HepG2 (cell line): ENCODE data around the gene MYBL2. TPM values are rescaled to one million over a fixed set of nuclear protein-coding genes. Genes with fewer than 3 reads are reported as not detected.

Experiments used
- ATAC-seq: fragments of 200-7000 bp; cut with Tn5 transposase; 3 replicates; pipeline ENCODE4 v1.9.1; 2020; ENCODE audit warnings: mild to moderate bottlenecking, moderate library complexity
- BruUV-seq: library from RNA; stranded (reverse); fragments of 400-500 nt; replicated peaks from 2 replicates; lab custom pipeline; 2021; lab: Mats Ljungman, UMichigan
- CTCF ChIA-PET: fragments of 300-600 bp; formaldehyde crosslinking; extraction: SDS; loops from one replicate; lab custom pipeline; 2021; ENCODE audit warnings: low total read pairs, inconsistent platforms, low intra/inter-chr PET ratio; lab: Yijun Ruan, JAX
- POLR2A ChIA-PET: fragments of 350-600 bp; sonication (Branson Sonifier 250); formaldehyde crosslinking; loops from one replicate; lab custom pipeline; 2020; ENCODE audit warnings: antibody characterized with exemption, inconsistent platforms; lab: Yijun Ruan, JAX
- DNase-seq: peaks from one replicate; pipeline ENCODE4 v3.0.0-alpha.2; 2015; ENCODE audit warnings: low spot score
- FAIRE-seq: peaks from 3 replicates; lab custom pipeline; 2011; peaks lifted over from hg19 to GRCh38; lab: Jason Lieb, UNC
- H2AFZ ChIP-seq: one replicate; pipeline ENCODE4 v1.6.1; 2011; ENCODE audit warnings: low read length, inconsistent platforms
- H3K27ac ChIP-seq: fragments of 300-600 bp; 3 replicates; pipeline ENCODE4 v1.8.0; 2011; ENCODE audit warnings: mixed run types, mild to moderate bottlenecking, mixed read lengths, low read length, inconsistent platforms; ENCODE audit not compliant: insufficient read depth; ENCODE audit errors: extremely low read length
- H3K27me3 ChIP-seq, 2 experiments: fragments of 200-600 bp in 1 of 2; 2 replicates in 1 of 2; 3 replicates in 1 of 2; pipeline versions ENCODE4 v1.6.0 to v1.8.0; 2011; ENCODE audit warnings: low read length in 2 of 2, mild to moderate bottlenecking in 2 of 2, moderate library complexity in 2 of 2, inconsistent platforms in 1 of 2; ENCODE audit not compliant: insufficient read depth in 2 of 2, control insufficient read depth in 1 of 2
- H3K36me3 ChIP-seq, 2 experiments: fragments of 200-600 bp in 1 of 2; replicated peaks in 1 of 2; 2 replicates in 1 of 2; 3 replicates in 1 of 2; pipeline versions ENCODE4 v1.5.1 to v1.8.0; 2011; ENCODE audit warnings: low read length in 2 of 2, inconsistent platforms in 1 of 2; ENCODE audit not compliant: insufficient read depth in 2 of 2, control insufficient read depth in 1 of 2
- H3K4me1 ChIP-seq: 2 replicates; pipeline ENCODE4 v1.5.1; 2012; ENCODE audit warnings: low read length, inconsistent platforms; ENCODE audit not compliant: insufficient read depth
- H3K4me2 ChIP-seq: 2 replicates; pipeline ENCODE4 v1.6.0; 2011; ENCODE audit warnings: low read depth, low read length, inconsistent platforms
- H3K4me3 ChIP-seq, 3 experiments: fragments of 200-600 bp in 1 of 3; sonication (generic), shearing (Covaris generic) in 1 of 3; replicated peaks in 1 of 3; 2 replicates each; pipeline ENCODE4 v1.5.1; 2011 to 2016; ENCODE audit warnings: low read length in 3 of 3, inconsistent platforms in 2 of 3, low read depth in 2 of 3, mild to moderate bottlenecking in 2 of 3, control low read depth in 1 of 3, mixed read lengths in 1 of 3; ENCODE audit not compliant: insufficient read depth in 1 of 3
- H3K79me2 ChIP-seq: one replicate; pipeline ENCODE4 v1.6.1; 2011; ENCODE audit warnings: low read length, inconsistent platforms; ENCODE audit not compliant: insufficient read depth
- H3K9ac ChIP-seq: 2 replicates; pipeline ENCODE4 v1.6.0; 2011; ENCODE audit warnings: mild to moderate bottlenecking, low read depth, low read length, inconsistent platforms; ENCODE audit not compliant: insufficient read depth
- H3K9me3 ChIP-seq: 2 replicates; pipeline ENCODE4 v1.5.1; 2012; ENCODE audit warnings: mild to moderate bottlenecking, low read length
- H4K20me1 ChIP-seq: 2 replicates; pipeline ENCODE4 v1.6.0; 2011; ENCODE audit warnings: inconsistent platforms, mild to moderate bottlenecking, low read length, moderate library complexity; ENCODE audit not compliant: insufficient read depth
- MTA3 ChIP-seq: sonication (generic); formaldehyde crosslinking; IDR thresholded peaks from 2 replicates; pipeline ENCODE4 v1.4.0; 2020; ENCODE audit warnings: missing genetic modification reagents
- RXRA ChIP-seq: sonication (generic); formaldehyde crosslinking; IDR thresholded peaks from 2 replicates; pipeline ENCODE4 v1.5.1; 2020; ENCODE audit warnings: missing genetic modification reagents
- ZNF10 ChIP-seq: sonication (generic); formaldehyde crosslinking; IDR thresholded peaks from 2 replicates; pipeline ENCODE4 v1.4.0; 2020; ENCODE audit warnings: mild to moderate bottlenecking, low read depth, missing genetic modification reagents, borderline replicate concordance
- WGBS: methylation state at CpG from one replicate; pipeline ENCODE4 v1.1.6; 2017; ENCODE audit warnings: low lambda C conversion rate; 5-methylcytosine and 5-hydroxymethylcytosine counted together
- in situ Hi-C: cut with HindIII; loops from 2 replicates; pipeline ENCODE4 v1.10.0; 2017; ENCODE audit warnings: low pct_unique_long_range_greater_than_20kb; ENCODE audit not compliant: extremely low pct_ligation_motif_present
- intact Hi-C: fragments of 100-400 bp; cut with micrococcal nuclease; formaldehyde crosslinking; loops from one replicate; pipeline ENCODE4 v1.10.0; 2022; ENCODE audit not compliant: unreplicated experiment
- polyA plus RNA-seq, 8 experiments: library from polyadenylated mRNA; depleted of rRNA in 3 of 8; stranded (reverse) in 7 of 8; unstranded in 1 of 8; fragments of >200 nt; fragmentation: Illumina TruSeq in 4 of 8; extraction: Trizol in 4 of 8; gene quantifications; 2 replicates each; pipeline versions ENCODE4 v1.2.1 to v1.2.3, GENCODE V29; 2011 to 2016; ENCODE audit warnings: low read depth in 4 of 8, missing spikeins in 1 of 8, mixed read lengths in 1 of 8; ENCODE audit not compliant: insufficient read depth in 1 of 8
- total RNA-seq, 5 experiments: library from RNA; depleted of rRNA; stranded (reverse); fragments of >200 nt; fragmentation: Illumina TruSeq; extraction: Trizol; gene quantifications; 2 replicates each; pipeline ENCODE4 v1.2.3, GENCODE V29; 2016; ENCODE audit warnings: low read depth in 1 of 5
- TF ChIP-seq, protein P1 (sequence below): sonication (generic); formaldehyde crosslinking; IDR thresholded peaks from 2 replicates; pipeline ENCODE4 v1.5.0; 2020; ENCODE audit warnings: mild to moderate bottlenecking, missing genetic modification reagents, borderline replicate concordance
- TF ChIP-seq, protein P2 (sequence below): sonication (generic); formaldehyde crosslinking; IDR thresholded peaks from 2 replicates; pipeline ENCODE4 v1.5.1; 2020; ENCODE audit warnings: mild to moderate bottlenecking, missing genetic modification reagents, borderline replicate concordance

Gene MYBL2
- total and polyA plus RNA-seq, 2 of the 13 experiments (the other 11 are each of a cell fraction or from before 2014, with no cell fraction given): 11.9 to 66.2 TPM

DNA sequence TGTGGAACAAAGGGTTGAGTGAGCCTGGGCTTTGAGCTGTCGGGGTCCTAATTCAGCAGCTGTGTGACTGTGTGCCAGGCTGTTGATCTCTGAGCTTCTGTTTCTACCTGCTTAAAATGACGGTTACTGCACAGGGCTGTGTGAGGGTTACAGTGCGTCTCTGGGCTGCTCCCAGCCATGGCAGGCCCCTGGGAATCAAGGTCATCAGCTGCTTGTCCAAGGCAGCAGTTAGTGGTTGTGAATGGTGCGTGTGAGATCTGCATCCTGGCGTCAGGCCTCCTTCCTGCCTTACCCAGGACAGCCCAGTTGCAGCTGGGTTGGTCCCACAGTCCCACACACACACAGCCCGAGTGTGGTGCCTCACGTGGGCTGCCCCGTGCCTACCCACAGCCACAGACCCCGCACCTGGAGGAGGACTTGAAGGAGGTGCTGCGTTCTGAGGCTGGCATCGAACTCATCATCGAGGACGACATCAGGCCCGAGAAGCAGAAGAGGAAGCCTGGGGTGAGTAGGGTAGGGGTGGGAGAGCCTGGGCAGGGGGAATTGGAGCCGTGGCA lies 44.3 kb downstream of the MYBL2 start (continued):
- TF ChIP-seq, protein P1, sequence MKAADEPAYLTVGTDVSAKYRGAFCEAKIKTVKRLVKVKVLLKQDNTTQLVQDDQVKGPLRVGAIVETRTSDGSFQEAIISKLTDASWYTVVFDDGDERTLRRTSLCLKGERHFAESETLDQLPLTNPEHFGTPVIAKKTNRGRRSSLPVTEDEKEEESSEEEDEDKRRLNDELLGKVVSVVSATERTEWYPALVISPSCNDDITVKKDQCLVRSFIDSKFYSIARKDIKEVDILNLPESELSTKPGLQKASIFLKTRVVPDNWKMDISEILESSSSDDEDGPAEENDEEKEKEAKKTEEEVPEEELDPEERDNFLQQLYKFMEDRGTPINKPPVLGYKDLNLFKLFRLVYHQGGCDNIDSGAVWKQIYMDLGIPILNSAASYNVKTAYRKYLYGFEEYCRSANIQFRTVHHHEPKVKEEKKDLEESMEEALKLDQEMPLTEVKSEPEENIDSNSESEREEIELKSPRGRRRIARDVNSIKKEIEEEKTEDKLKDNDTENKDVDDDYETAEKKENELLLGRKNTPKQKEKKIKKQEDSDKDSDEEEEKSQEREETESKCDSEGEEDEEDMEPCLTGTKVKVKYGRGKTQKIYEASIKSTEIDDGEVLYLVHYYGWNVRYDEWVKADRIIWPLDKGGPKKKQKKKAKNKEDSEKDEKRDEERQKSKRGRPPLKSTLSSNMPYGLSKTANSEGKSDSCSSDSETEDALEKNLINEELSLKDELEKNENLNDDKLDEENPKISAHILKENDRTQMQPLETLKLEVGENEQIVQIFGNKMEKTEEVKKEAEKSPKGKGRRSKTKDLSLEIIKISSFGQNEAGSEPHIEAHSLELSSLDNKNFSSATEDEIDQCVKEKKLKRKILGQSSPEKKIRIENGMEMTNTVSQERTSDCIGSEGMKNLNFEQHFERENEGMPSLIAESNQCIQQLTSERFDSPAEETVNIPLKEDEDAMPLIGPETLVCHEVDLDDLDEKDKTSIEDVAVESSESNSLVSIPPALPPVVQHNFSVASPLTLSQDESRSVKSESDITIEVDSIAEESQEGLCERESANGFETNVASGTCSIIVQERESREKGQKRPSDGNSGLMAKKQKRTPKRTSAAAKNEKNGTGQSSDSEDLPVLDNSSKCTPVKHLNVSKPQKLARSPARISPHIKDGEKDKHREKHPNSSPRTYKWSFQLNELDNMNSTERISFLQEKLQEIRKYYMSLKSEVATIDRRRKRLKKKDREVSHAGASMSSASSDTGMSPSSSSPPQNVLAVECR: no peak
- TF ChIP-seq ZNF10 (CRISPR knock-in tag): no peak

DNA sequence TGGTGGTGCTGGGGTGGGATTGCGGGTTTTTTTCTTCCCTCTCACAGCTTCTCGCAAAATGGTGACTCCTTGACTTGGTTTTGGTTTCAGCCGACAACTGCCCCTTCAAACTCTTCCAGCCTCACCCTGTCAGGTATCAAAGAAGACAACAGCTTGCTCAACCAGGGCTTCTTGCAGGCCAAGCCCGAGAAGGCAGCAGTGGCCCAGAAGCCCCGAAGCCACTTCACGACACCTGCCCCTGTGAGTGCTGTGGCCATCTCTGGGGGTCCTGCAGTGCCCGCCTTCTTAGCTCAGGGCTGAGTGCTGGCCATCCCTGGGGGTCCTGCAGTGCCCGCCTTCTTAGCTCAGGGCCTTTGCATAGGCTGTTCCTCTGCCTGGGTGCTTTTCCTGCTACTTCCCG lies 48.1 kb downstream of the MYBL2 start:
- WGBS: 97% methylated on average over 9 of the region's 9 CpGs
- POLR2A ChIA-PET: interaction anchor here (0.5 kb wide), 1 partner anchor 196 kb away, joined by 3 read pairs; no protein-coding TSS in a partner anchor

More for the DNA sequence above, 48.1 kb downstream of the MYBL2 start:
- no peak overlapping the region for H3K27ac ChIP-seq
- no peak overlapping the region for H2AFZ ChIP-seq
- FAIRE-seq (no peak), ATAC-seq (no peak)
- no peaks in the 10 kb centered on the region for H3K4me1 ChIP-seq
- H3K79me2 ChIP-seq: no peaks in the 10 kb centered on the region
- CTCF ChIA-PET: no interaction called here
- peaks cover 20 to 29% of the 10 kb centered on the region in 2 experiments; a peak in 4 of 5 replicates for H3K36me3 ChIP-seq
- no peaks in the 10 kb centered on the region for H4K20me1 ChIP-seq
- intact Hi-C loops: no loop called here
- in situ Hi-C loops: no loop called here
- no peaks in the 10 kb centered on the region for H3K27me3 ChIP-seq
- H3K4me2 ChIP-seq: no peak overlapping the region
- TF ChIP-seq, protein P2, sequence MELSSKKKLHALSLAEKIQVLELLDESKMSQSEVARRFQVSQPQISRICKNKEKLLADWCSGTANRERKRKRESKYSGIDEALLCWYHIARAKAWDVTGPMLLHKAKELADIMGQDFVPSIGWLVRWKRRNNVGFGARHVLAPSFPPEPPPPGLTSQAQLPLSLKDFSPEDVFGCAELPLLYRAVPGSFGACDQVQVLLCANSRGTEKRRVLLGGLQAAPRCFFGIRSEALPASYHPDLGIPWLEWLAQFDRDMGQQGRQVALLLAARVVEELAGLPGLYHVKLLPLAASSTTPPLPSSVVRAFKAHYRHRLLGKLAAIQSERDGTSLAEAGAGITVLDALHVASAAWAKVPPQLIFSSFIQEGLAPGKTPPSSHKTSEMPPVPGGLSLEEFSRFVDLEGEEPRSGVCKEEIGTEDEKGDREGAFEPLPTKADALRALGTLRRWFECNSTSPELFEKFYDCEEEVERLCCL (CRISPR knock-in tag): no peak
- 0 out of 2 replicates have a peak, but pooled peaks have one; percentile 2 for TF ChIP-seq RXRA (CRISPR knock-in tag)
- no peak for TF ChIP-seq MTA3 (CRISPR knock-in tag)
- TF ChIP-seq, all 625 proteins: peak for 1
- no peak overlapping the region for H3K9ac ChIP-seq
- H3K9me3 ChIP-seq: no peaks in the 10 kb centered on the region
- BruUV-seq: no TSS peak
- no peak for DNase-seq
- no peak overlapping the region for H3K4me3 ChIP-seq
